OCI-LY1 (cell line): ENCODE results near the gene DCBLD2.
"Not testable (repeated sequence)": the region's sequence is repeated elsewhere in the genome, so short reads cannot be mapped to it uniquely, and the experiment has no call there.

Source experiments
- H2AFZ ChIP-seq: fragments of 200-600 bp; sonication (generic), shearing (Covaris generic); 2 replicates; pipeline ENCODE4 v1.6.0; 2014; ENCODE audit warnings: antibody characterized with exemption, mild to moderate bottlenecking, low read length
- H3F3A ChIP-seq: fragments of 200-600 bp; sonication (generic), shearing (Covaris generic); 2 replicates; pipeline ENCODE4 v1.6.0; 2014; ENCODE audit warnings: mild to moderate bottlenecking, antibody characterized with exemption, low read length, moderate library complexity; ENCODE audit not compliant: insufficient read depth
- H3K27ac ChIP-seq: fragments of 200-600 bp; sonication (generic); 2 replicates; pipeline ENCODE4 v1.5.1; 2014; ENCODE audit warnings: low read length, mixed run types, mild to moderate bottlenecking, low read depth; ENCODE audit not compliant: poor library complexity, severe bottlenecking
- H3K27me3 ChIP-seq: fragments of 200-600 bp; sonication (generic); 2 replicates; pipeline ENCODE4 v1.6.0; 2014; ENCODE audit warnings: antibody characterized with exemption, mild to moderate bottlenecking, low read length, moderate library complexity; ENCODE audit not compliant: insufficient read depth
- H3K36me3 ChIP-seq: fragments of 200-600 bp; sonication (generic); 2 replicates; pipeline ENCODE4 v1.6.1; 2014; ENCODE audit warnings: mild to moderate bottlenecking, antibody characterized with exemption, low read length, moderate library complexity, mixed read lengths; ENCODE audit not compliant: insufficient read depth
- H3K4me1 ChIP-seq: fragments of 200-600 bp; sonication (generic); 2 replicates; pipeline ENCODE4 v1.5.1; 2014; ENCODE audit warnings: mild to moderate bottlenecking, low read length, moderate library complexity; ENCODE audit not compliant: insufficient read depth, severe bottlenecking
- H3K4me2 ChIP-seq: fragments of 200-600 bp; sonication (generic), shearing (Covaris generic); 2 replicates; pipeline ENCODE4 v1.6.1; 2014; ENCODE audit warnings: low read length
- H3K4me3 ChIP-seq: fragments of 200-600 bp; sonication (generic); 2 replicates; pipeline ENCODE4 v1.5.1; 2014; ENCODE audit warnings: low read length, low read depth, mild to moderate bottlenecking, mixed read lengths; ENCODE audit not compliant: poor library complexity, severe bottlenecking
- H3K79me2 ChIP-seq: fragments of 200-600 bp; shearing (Covaris generic); 2 replicates; pipeline ENCODE4 v1.6.1; 2016; ENCODE audit warnings: mixed run types, low read length, mixed read lengths; ENCODE audit not compliant: insufficient read depth
- H3K9ac ChIP-seq: fragments of 200-600 bp; sonication (generic), shearing (Covaris generic); 2 replicates; pipeline ENCODE4 v1.6.1; 2014; ENCODE audit warnings: mild to moderate bottlenecking, low read length, mixed read lengths
- H3K9me2 ChIP-seq: fragments of 200-600 bp; sonication (generic), shearing (Covaris generic); 2 replicates; pipeline ENCODE4 v1.6.1; 2014; ENCODE audit warnings: low read depth, mild to moderate bottlenecking, low read length, mixed read lengths
- H3K9me3 ChIP-seq: fragments of 200-600 bp; shearing (Covaris generic); 2 replicates; pipeline ENCODE4 v1.6.1; 2014; ENCODE audit warnings: low read length, mixed read lengths
- H4K20me1 ChIP-seq: fragments of 200-600 bp; sonication (generic), shearing (Covaris generic); 2 replicates; pipeline ENCODE4 v1.6.0; 2016; ENCODE audit warnings: mild to moderate bottlenecking, low read length; ENCODE audit not compliant: insufficient read depth
- CTCF ChIP-seq: fragments of 200-600 bp; sonication (generic), shearing (Covaris generic); IDR thresholded peaks from 2 replicates; pipeline ENCODE4 v1.5.1; 2017; ENCODE audit warnings: mild to moderate bottlenecking, antibody characterized with exemption, low read length, moderate library complexity, mixed read lengths
- EZH2 ChIP-seq: fragments of 200-600 bp; sonication (generic), shearing (Covaris generic); IDR thresholded peaks from 2 replicates; pipeline ENCODE4 v1.8.0; 2017; ENCODE audit warnings: borderline replicate concordance, mixed run types, mild to moderate bottlenecking, antibody characterized with exemption, low read length, moderate library complexity, mixed read lengths

The DCBLD2 gene

GRCh38 chr3:98884675-98885371, 16.7 kb downstream of the DCBLD2 start:
- H3K4me3 ChIP-seq, result no peak overlapping the region
- H4K20me1 ChIP-seq, result no peaks in the 10 kb centered on the region
- no peaks in the 10 kb centered on the region for H3K27me3 ChIP-seq
- H3K27ac ChIP-seq, result no peak overlapping the region
- H3K36me3 ChIP-seq, result no peaks in the 10 kb centered on the region
- no peaks in the 10 kb centered on the region for H3K9me2 ChIP-seq
- H3F3A ChIP-seq, result no peaks in the 10 kb centered on the region
- H3K9me3 ChIP-seq, result no peaks in the 10 kb centered on the region
- no peak for TF ChIP-seq CTCF
- TF ChIP-seq EZH2, result no peak
- H3K4me2 ChIP-seq, result no peak overlapping the region
- H3K79me2 ChIP-seq, result no peaks in the 10 kb centered on the region
- H2AFZ ChIP-seq, result no peak overlapping the region
- no peak overlapping the region for H3K9ac ChIP-seq
- H3K4me1 ChIP-seq, result no peaks in the 10 kb centered on the region

- H3K36me3 ChIP-seq, H2AFZ ChIP-seq, H3F3A ChIP-seq, H3K27me3 ChIP-seq, H3K9me3 ChIP-seq, H4K20me1 ChIP-seq, H3K4me2 ChIP-seq, H3K27ac ChIP-seq, H3K9me2 ChIP-seq, H3K4me1 ChIP-seq, H3K9ac ChIP-seq, H3K79me2 ChIP-seq, H3K4me3 ChIP-seq: not testable (repeated sequence)
Observed at GRCh38 chr3:98882614-98883333, 18.7 kb downstream of the DCBLD2 start.

GRCh38 chr3:98877132-98877531, 24.4 kb downstream of the DCBLD2 start:
- H3K27ac ChIP-seq, result no peak overlapping the region
- no peak overlapping the region for H3K9ac ChIP-seq
- no peaks in the 10 kb centered on the region for H3K27me3 ChIP-seq
- no peak overlapping the region for H3K4me2 ChIP-seq
- no peak overlapping the region for H2AFZ ChIP-seq
- TF ChIP-seq CTCF (no peak), EZH2 (no peak)
- H3K4me1 ChIP-seq, result no peaks in the 10 kb centered on the region
- no peaks in the 10 kb centered on the region for H4K20me1 ChIP-seq
- no peaks in the 10 kb centered on the region for H3K36me3 ChIP-seq
- H3K4me3 ChIP-seq, result no peak overlapping the region
- no peaks in the 10 kb centered on the region for H3F3A ChIP-seq
- no peaks in the 10 kb centered on the region for H3K9me2 ChIP-seq
- no peaks in the 10 kb centered on the region for H3K79me2 ChIP-seq
- H3K9me3 ChIP-seq, result no peaks in the 10 kb centered on the region
